Retinal pigment epithelial cell (primary cell): ENCODE data around the gene LRP5.

Source experiments
- DNase-seq: peaks from one replicate; pipeline ENCODE4 v3.0.0-alpha.2; 2010; ENCODE audit warnings: low read depth
- H3K4me3 ChIP-seq: 2 replicates; pipeline ENCODE4 v1.5.1; 2011; ENCODE audit warnings: mild to moderate bottlenecking, low read length, control low read depth, moderate library complexity
- CTCF ChIP-seq: conservative IDR thresholded peaks from 2 replicates; pipeline ENCODE4 v1.5.1; 2011; ENCODE audit warnings: low read depth, low read length, control low read depth, inconsistent platforms

LRP5 gene

GRCh38 chr11:68326334-68327215 lies 14.2 kb downstream of the LRP5 start:
- no peak for DNase-seq
- H3K4me3 ChIP-seq: no peak overlapping the region
- no peak for TF ChIP-seq CTCF

- no peak for TF ChIP-seq CTCF
- DNase-seq: no peak
- no peak overlapping the region for H3K4me3 ChIP-seq
These were observed 15.4 kb downstream of the LRP5 start for GRCh38 chr11:68327586-68328370.

GRCh38 chr11:68328374-68329091 lies 16.1 kb downstream of the LRP5 start:
- no peak for TF ChIP-seq CTCF
- H3K4me3 ChIP-seq: no peak overlapping the region
- no peak for DNase-seq

DNA sequence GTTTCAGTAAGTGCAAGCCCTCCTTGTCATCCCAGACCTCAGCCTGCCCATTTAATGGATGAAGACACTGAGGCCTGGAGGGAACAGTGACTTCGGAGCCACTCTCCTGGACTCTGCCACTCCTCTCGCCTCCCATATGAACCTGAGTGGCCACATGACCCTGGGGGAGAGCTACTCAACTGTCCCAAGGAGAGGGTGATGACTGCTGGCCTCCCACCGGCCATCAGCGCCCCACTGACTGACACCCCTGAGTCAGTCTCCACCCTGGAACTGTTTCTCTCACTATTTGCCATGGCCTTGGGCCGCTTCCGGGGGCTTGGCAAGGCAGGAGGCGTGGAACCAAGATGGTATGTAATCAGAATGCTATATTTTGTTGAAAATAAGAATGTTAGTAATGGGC lies 17.1 kb downstream of the LRP5 start:
- TF ChIP-seq CTCF: no peak
- no peak overlapping the region for H3K4me3 ChIP-seq
- no peak for DNase-seq

GRCh38 chr11:68329978-68330699 lies 17.7 kb downstream of the LRP5 start:
- no peak for DNase-seq
- H3K4me3 ChIP-seq: no peak overlapping the region
- no peak for TF ChIP-seq CTCF

DNA sequence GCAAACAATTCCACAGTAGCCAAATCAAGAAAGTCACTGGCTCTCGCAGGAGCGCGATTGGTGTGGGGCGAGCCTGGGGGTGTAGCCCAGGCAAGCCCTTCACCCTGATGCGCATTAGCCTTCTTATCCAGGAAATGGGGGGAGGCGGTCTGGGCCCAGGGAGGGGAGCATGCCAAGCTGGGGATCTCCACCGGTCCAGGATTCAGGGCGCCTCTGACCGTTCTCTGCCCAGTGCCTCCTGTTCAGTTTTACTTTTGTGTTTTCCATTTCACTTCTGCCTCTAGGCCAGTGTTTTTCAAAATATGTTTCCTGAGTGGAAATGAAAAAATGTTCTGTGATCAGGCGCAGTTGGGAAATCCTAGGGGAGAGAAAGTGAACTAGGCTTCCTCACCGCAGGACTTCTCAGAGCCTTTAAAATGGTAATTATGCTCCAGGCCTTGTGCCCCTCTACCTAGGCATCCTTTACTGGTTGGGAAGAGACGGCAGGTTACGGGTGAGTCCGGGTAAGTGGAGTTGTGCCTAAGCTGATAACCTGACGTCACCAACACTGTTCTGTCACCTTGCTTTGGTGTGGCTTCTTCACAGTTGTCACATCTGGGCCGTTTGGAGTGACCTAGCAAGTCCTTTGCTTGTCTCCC lies 18.4 kb downstream of the LRP5 start:
- DNase-seq: no peak
- H3K4me3 ChIP-seq: no peak overlapping the region
- no peak for TF ChIP-seq CTCF
